ENCODE data around the gene ARID1B. TPM values are rescaled to one million over a fixed set of nuclear protein-coding genes. Genes with fewer than 3 reads are reported as not detected.

The ARID1B gene
- total and polyA plus RNA-seq, 9 of the 15 experiments (the other 6 are each of a cell fraction or from before 2014, with no cell fraction given), result 12.5 to 50.5 (median 25.8) TPM

GRCh38 chr6:157099912-157100593 is 322.9 kb downstream of the ARID1B start (continued):
- TF ChIP-seq ZNF699 (CRISPR knock-in tag; IDR thresholded peaks at IDR 0.05; ENCODE audit: insufficient replicate concordance) (no peak), NONO (IDR thresholded peaks at IDR 0.05; ENCODE audit: low read depth in 2 of 2, low read length in 1 of 2) (no peak), NFRKB (IDR thresholded peaks at IDR 0.05; ENCODE audit: low read depth) (no peak), PTBP1 (IDR thresholded peaks at IDR 0.05; ENCODE audit: low read depth, low read length) (no peak), XRCC4 (IDR thresholded peaks at IDR 0.05; ENCODE audit: extremely low read depth, insufficient read depth, insufficient read length) (no peak), HMBOX1 (IDR thresholded peaks at IDR 0.05) (peak; percentile 94), ZBTB33 (CRISPR knock-in tag; IDR thresholded peaks at IDR 0.05) (no peak), SLC30A9 (CRISPR knock-in tag; IDR thresholded peaks at IDR 0.05) (no peak), SRSF1 (IDR thresholded peaks at IDR 0.05; ENCODE audit: low read depth, low read length) (no peak), SFPQ (IDR thresholded peaks at IDR 0.05; ENCODE audit: low read depth, low read length) (no peak), PHF20 (IDR thresholded peaks at IDR 0.05; ENCODE audit: partially characterized antibody) (no peak), ZNF75A (CRISPR knock-in tag; IDR thresholded peaks at IDR 0.05) (no peak), TEAD1 (CRISPR knock-in tag; IDR thresholded peaks at IDR 0.05) (no peak), NR3C1 (CRISPR knock-in tag; IDR thresholded peaks at IDR 0.05) (no peak), HES1 (IDR thresholded peaks at IDR 0.05; ENCODE audit: low read depth) (no peak), NCOA4 (IDR thresholded peaks at IDR 0.05; ENCODE audit: partially characterized antibody) (no peak), HCFC1 (IDR thresholded peaks at IDR 0.05; ENCODE audit: low read depth, low read length) (no peak), NFE2 (IDR thresholded peaks at IDR 0.05; ENCODE audit: low read depth) (no peak), ELK3 (CRISPR knock-in tag; IDR thresholded peaks at IDR 0.05) (no peak), BRD4 (IDR thresholded peaks at IDR 0.05) (no peak), ZNF785 (CRISPR knock-in tag; IDR thresholded peaks at IDR 0.05) (no peak), ZNF696 (CRISPR knock-in tag; conservative IDR thresholded peaks at IDR 0.05) (no peak), ZNF589 (CRISPR knock-in tag; IDR thresholded peaks at IDR 0.05; ENCODE audit: low read depth) (no peak)
